SK-N-MC (cell line): ENCODE data around the gene DIO2.

Experiments used
- DNase-seq: peaks from one replicate; pipeline ENCODE4 v3.0.0-alpha.2; 2011; ENCODE audit warnings: low read depth, low spot score
- H3K27ac ChIP-seq: fragments of 200-600 bp; sonication (generic); 2 replicates; pipeline ENCODE4 v1.5.1; 2016; ENCODE audit warnings: mixed run types
- H3K36me3 ChIP-seq: fragments of 200-600 bp; sonication (generic); 2 replicates; pipeline ENCODE4 v1.6.1; 2017; ENCODE audit warnings: antibody characterized with exemption, low read length, mixed read lengths; ENCODE audit not compliant: insufficient read depth
- H3K4me3 ChIP-seq: fragments of 200-600 bp; sonication (generic); 2 replicates; pipeline ENCODE4 v1.5.1; 2016
- H3K9ac ChIP-seq: fragments of 200-600 bp; sonication (generic); 2 replicates; pipeline ENCODE4 v1.8.0; 2017; ENCODE audit warnings: mixed run types, mixed read lengths; ENCODE audit not compliant: insufficient read length
- H3K9me3 ChIP-seq: fragments of 200-600 bp; sonication (generic); 2 replicates; pipeline ENCODE4 v1.6.1; 2017; ENCODE audit warnings: low read depth, mild to moderate bottlenecking, antibody characterized with exemption, low read length, moderate library complexity, mixed read lengths
- EZH2 ChIP-seq: fragments of 200-600 bp; sonication (generic); IDR thresholded peaks from one replicate; pipeline ENCODE4 v1.6.1; 2017; ENCODE audit warnings: antibody characterized with exemption
- FOXP2 ChIP-seq: optimal IDR thresholded peaks from 2 replicates; pipeline ENCODE3; 2011; ENCODE audit warnings: mild to moderate bottlenecking, moderate library complexity; ENCODE audit not compliant: insufficient read depth; ENCODE audit errors: extremely low read length, control extremely low read depth
- POLR2AphosphoS5 ChIP-seq: IDR thresholded peaks from 2 replicates; pipeline ENCODE4 v1.6.1; 2012; ENCODE audit warnings: mild to moderate bottlenecking, low read depth, low read length, borderline replicate concordance

DIO2 gene

GRCh38 chr14:80211153-80212022 lies at the start of gene DIO2:
TSS of gene DIO2 (minus strand) at chr14:80211504. CDS start at chr14:80211472, 32 bp downstream.
- no peak for DNase-seq
- Histone ChIP-seq H3K9ac (no peak within 1 kb of the TSS), H3K9me3 (no peaks in the 10 kb centered on the region), H3K27ac (no peak within 1 kb of the TSS), H3K4me3 (no peak within 1 kb of the TSS), H3K36me3 (no peaks in the 10 kb centered on the region)
- TF ChIP-seq POLR2AphosphoS5 (no peak), EZH2 (no peak), FOXP2 (no peak)

GRCh38 chr14:80260645-80261044 lies 49.3 kb upstream of the DIO2 start:
- H3K9me3 ChIP-seq: no peaks in the 10 kb centered on the region
- H3K36me3 ChIP-seq: no peaks in the 10 kb centered on the region
- no peak overlapping the region for H3K4me3 ChIP-seq
- no peak overlapping the region for H3K9ac ChIP-seq
- H3K27ac ChIP-seq: no peak overlapping the region
- TF ChIP-seq FOXP2 (no peak), POLR2AphosphoS5 (no peak), EZH2 (no peak)
- no peak for DNase-seq

GRCh38 chr14:80239631-80240030 lies 28.3 kb upstream of the DIO2 start:
- DNase-seq: no peak
- Histone ChIP-seq H3K36me3 (no peaks in the 10 kb centered on the region), H3K9ac (no peak overlapping the region), H3K9me3 (no peaks in the 10 kb centered on the region), H3K27ac (no peak overlapping the region), H3K4me3 (no peak overlapping the region)
- TF ChIP-seq FOXP2: no peak

DNA sequence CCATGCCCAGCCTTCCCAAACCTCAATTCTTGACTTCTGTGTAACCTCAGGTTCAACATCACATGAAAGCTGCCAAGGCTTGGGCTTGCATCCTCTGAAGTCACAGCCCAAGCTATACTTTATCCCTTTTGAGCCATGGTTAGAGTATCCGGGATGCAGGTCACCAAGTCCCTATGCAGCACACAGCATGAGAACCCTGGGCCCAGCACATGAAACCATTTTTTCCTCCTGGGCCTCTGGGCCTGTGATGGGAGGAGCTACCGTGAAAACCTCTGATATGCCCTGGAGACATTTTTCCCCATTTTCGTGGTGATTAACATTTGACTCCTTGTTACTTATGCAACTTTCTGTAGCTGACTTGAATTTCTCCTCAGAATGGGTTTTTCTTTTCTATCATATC lies 25.8 kb upstream of the DIO2 start:
- DNase-seq: no peak
- H3K9me3 ChIP-seq: no peaks in the 10 kb centered on the region
- no peak overlapping the region for H3K27ac ChIP-seq
- H3K4me3 ChIP-seq: no peak overlapping the region
- H3K9ac ChIP-seq: no peak overlapping the region
- TF ChIP-seq FOXP2 (no peak), EZH2 (no peak), POLR2AphosphoS5 (no peak)
- no peaks in the 10 kb centered on the region for H3K36me3 ChIP-seq

DNA sequence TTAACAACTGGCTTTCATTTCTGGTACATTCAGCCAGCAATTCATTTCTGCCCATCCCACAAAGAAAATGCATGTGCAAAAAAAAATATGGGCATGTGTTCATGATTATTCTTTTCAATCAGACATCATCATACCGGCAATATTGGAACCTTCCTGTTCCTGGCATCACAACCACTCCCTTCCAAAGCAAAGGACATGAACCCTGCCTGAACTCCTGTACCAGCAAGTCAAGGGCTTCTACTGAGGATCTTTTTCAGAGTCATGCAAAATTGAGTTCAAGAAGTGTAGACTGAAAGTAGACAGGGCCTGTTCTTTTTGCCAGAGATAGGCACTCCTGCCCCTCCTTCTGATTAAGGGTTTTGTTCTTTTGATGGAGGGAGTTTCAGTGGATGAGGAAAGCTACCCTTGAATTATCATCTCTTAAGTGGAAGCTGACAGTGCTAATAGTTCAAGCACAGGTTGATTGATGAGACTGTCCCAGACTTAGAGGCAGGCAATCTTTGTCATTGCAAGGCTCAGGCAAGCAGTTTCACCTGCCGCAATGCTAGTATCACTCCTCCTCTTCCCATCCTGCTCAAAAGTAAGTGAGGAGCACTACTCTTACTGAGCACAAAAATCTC lies 22.3 kb upstream of the DIO2 start:
- no peak for TF ChIP-seq POLR2AphosphoS5
- no peak for TF ChIP-seq FOXP2
- TF ChIP-seq EZH2: no peak
- DNase-seq: no peak
- H3K4me3 ChIP-seq: no peak overlapping the region
- no peaks in the 10 kb centered on the region for H3K36me3 ChIP-seq
- no peak overlapping the region for H3K9ac ChIP-seq
- no peak overlapping the region for H3K27ac ChIP-seq
- H3K9me3 ChIP-seq: no peaks in the 10 kb centered on the region

DNA sequence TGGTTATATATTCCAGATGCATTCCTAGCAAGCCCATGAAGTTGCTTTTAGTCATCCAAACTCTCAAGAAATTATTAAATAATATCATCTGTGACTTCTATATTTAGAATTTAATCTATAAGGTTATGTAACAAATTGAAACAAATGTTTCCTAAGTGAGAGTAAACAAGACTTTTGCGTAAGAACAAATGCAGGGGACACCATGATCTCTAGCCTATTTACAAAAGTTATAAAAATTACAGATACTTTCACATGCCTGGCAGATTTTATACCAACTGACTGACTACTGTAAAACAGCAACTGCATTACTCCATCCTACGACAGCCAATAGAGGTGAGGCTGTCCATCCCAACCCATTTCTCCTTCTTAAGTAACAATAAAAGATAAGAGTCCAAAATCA lies 20.4 kb upstream of the DIO2 start:
- H3K9ac ChIP-seq: no peak overlapping the region
- H3K4me3 ChIP-seq: no peak overlapping the region
- no peak for TF ChIP-seq EZH2
- TF ChIP-seq POLR2AphosphoS5: no peak
- no peak for TF ChIP-seq FOXP2
- no peak overlapping the region for H3K27ac ChIP-seq
- no peak for DNase-seq
- no peaks in the 10 kb centered on the region for H3K36me3 ChIP-seq
- no peaks in the 10 kb centered on the region for H3K9me3 ChIP-seq

GRCh38 chr14:80223696-80224465 lies 12.6 kb upstream of the DIO2 start:
- TF ChIP-seq EZH2 (no peak), FOXP2 (no peak), POLR2AphosphoS5 (no peak)
- no peak overlapping the region for H3K27ac ChIP-seq
- no peak for DNase-seq

GRCh38 chr14:80216818-80217217 lies 5.5 kb upstream of the DIO2 start:
- no peak overlapping the region for H3K4me3 ChIP-seq
- H3K9ac ChIP-seq: no peak overlapping the region
- no peak for TF ChIP-seq EZH2
- TF ChIP-seq POLR2AphosphoS5: no peak
- TF ChIP-seq FOXP2: no peak
- no peaks in the 10 kb centered on the region for H3K9me3 ChIP-seq
- H3K27ac ChIP-seq: no peak overlapping the region
- H3K36me3 ChIP-seq: no peaks in the 10 kb centered on the region
- no peak for DNase-seq

More at GRCh38 chr14:80223696-80224465, 12.6 kb upstream of the DIO2 start:
- Histone ChIP-seq H3K9me3 (no peaks in the 10 kb centered on the region), H3K36me3 (no peaks in the 10 kb centered on the region), H3K4me3 (no peak overlapping the region), H3K9ac (no peak overlapping the region)
